HepG2 (cell line): ENCODE measurements around the gene PRR22. TPM values are rescaled to one million over a fixed set of nuclear protein-coding genes. Genes with fewer than 3 reads are reported as not detected.
A peak's percentile ranks its signal among the peaks of the same experiment; 100 is the strongest.

Experiments
- ATAC-seq: fragments of 200-7000 bp; cut with Tn5 transposase; 3 replicates; pipeline ENCODE4 v1.9.1; 2020; ENCODE audit warnings: mild to moderate bottlenecking, moderate library complexity
- BruUV-seq: library from RNA; stranded (reverse); fragments of 400-500 nt; replicated peaks from 2 replicates; lab custom pipeline; 2021; lab: Mats Ljungman, UMichigan
- CTCF ChIA-PET: fragments of 300-600 bp; formaldehyde crosslinking; extraction: SDS; loops from one replicate; lab custom pipeline; 2021; ENCODE audit warnings: low total read pairs, inconsistent platforms, low intra/inter-chr PET ratio; lab: Yijun Ruan, JAX
- POLR2A ChIA-PET: fragments of 350-600 bp; sonication (Branson Sonifier 250); formaldehyde crosslinking; loops from one replicate; lab custom pipeline; 2020; ENCODE audit warnings: antibody characterized with exemption, inconsistent platforms; lab: Yijun Ruan, JAX
- DNase-seq: peaks from one replicate; pipeline ENCODE4 v3.0.0-alpha.2; 2015; ENCODE audit warnings: low spot score
- FAIRE-seq: peaks from 3 replicates; lab custom pipeline; 2011; peaks lifted over from hg19 to GRCh38; lab: Jason Lieb, UNC
- H2AFZ ChIP-seq: one replicate; pipeline ENCODE4 v1.6.1; 2011; ENCODE audit warnings: low read length, inconsistent platforms
- H3K27ac ChIP-seq: fragments of 300-600 bp; 3 replicates; pipeline ENCODE4 v1.8.0; 2011; ENCODE audit warnings: mixed run types, mild to moderate bottlenecking, mixed read lengths, low read length, inconsistent platforms; ENCODE audit not compliant: insufficient read depth; ENCODE audit errors: extremely low read length
- H3K27me3 ChIP-seq, 2 experiments: fragments of 200-600 bp in 1 of 2; 2 replicates in 1 of 2; 3 replicates in 1 of 2; pipeline versions ENCODE4 v1.6.0 to v1.8.0; 2011; ENCODE audit warnings: low read length in 2 of 2, mild to moderate bottlenecking in 2 of 2, moderate library complexity in 2 of 2, inconsistent platforms in 1 of 2; ENCODE audit not compliant: insufficient read depth in 2 of 2, control insufficient read depth in 1 of 2
- H3K36me3 ChIP-seq, 2 experiments: fragments of 200-600 bp in 1 of 2; replicated peaks in 1 of 2; 2 replicates in 1 of 2; 3 replicates in 1 of 2; pipeline versions ENCODE4 v1.5.1 to v1.8.0; 2011; ENCODE audit warnings: low read length in 2 of 2, inconsistent platforms in 1 of 2; ENCODE audit not compliant: insufficient read depth in 2 of 2, control insufficient read depth in 1 of 2
- H3K4me1 ChIP-seq: 2 replicates; pipeline ENCODE4 v1.5.1; 2012; ENCODE audit warnings: low read length, inconsistent platforms; ENCODE audit not compliant: insufficient read depth
- H3K4me2 ChIP-seq: 2 replicates; pipeline ENCODE4 v1.6.0; 2011; ENCODE audit warnings: low read depth, low read length, inconsistent platforms
- H3K4me3 ChIP-seq, 3 experiments: fragments of 200-600 bp in 1 of 3; sonication (generic), shearing (Covaris generic) in 1 of 3; replicated peaks in 1 of 3; 2 replicates each; pipeline ENCODE4 v1.5.1; 2011 to 2016; ENCODE audit warnings: low read length in 3 of 3, inconsistent platforms in 2 of 3, low read depth in 2 of 3, mild to moderate bottlenecking in 2 of 3, control low read depth in 1 of 3, mixed read lengths in 1 of 3; ENCODE audit not compliant: insufficient read depth in 1 of 3
- H3K79me2 ChIP-seq: one replicate; pipeline ENCODE4 v1.6.1; 2011; ENCODE audit warnings: low read length, inconsistent platforms; ENCODE audit not compliant: insufficient read depth
- H3K9ac ChIP-seq: 2 replicates; pipeline ENCODE4 v1.6.0; 2011; ENCODE audit warnings: mild to moderate bottlenecking, low read depth, low read length, inconsistent platforms; ENCODE audit not compliant: insufficient read depth
- H3K9me3 ChIP-seq: 2 replicates; pipeline ENCODE4 v1.5.1; 2012; ENCODE audit warnings: mild to moderate bottlenecking, low read length
- H4K20me1 ChIP-seq: 2 replicates; pipeline ENCODE4 v1.6.0; 2011; ENCODE audit warnings: inconsistent platforms, mild to moderate bottlenecking, low read length, moderate library complexity; ENCODE audit not compliant: insufficient read depth
- EED ChIP-seq: sonication (generic); formaldehyde crosslinking; IDR thresholded peaks from 2 replicates; pipeline ENCODE4 v1.5.0; 2020; ENCODE audit warnings: mild to moderate bottlenecking, missing genetic modification reagents
- FOXA1 ChIP-seq, 2 experiments: fragments of 450-650 bp in 1 of 2; sonication (generic) in 1 of 2; formaldehyde crosslinking in 1 of 2; IDR thresholded peaks; 2 replicates each; pipeline versions ENCODE4 v1.4.0 to v1.6.1; 2016 to 2020; ENCODE audit warnings: missing genetic modification reagents in 1 of 2
- KLF12 ChIP-seq: sonication (generic); formaldehyde crosslinking; IDR thresholded peaks from 2 replicates; pipeline ENCODE4 v1.4.0; 2020; ENCODE audit warnings: missing genetic modification reagents, borderline replicate concordance
- MBNL3 ChIP-seq: fragments of 250-450 bp; sonication (Bioruptor Pico); conservative IDR thresholded peaks from 2 replicates; pipeline ENCODE4 v1.8.0; 2022; ENCODE audit warnings: mild to moderate bottlenecking, inconsistent platforms
- NBN ChIP-seq: fragments of 450-650 bp; conservative IDR thresholded peaks from 2 replicates; pipeline ENCODE4 v1.6.1; 2017
- POLR2A ChIP-seq, 2 experiments: IDR thresholded peaks; 2 replicates each; pipeline ENCODE4 v1.6.1; 2011; ENCODE audit warnings: low read depth in 2 of 2, low read length in 2 of 2, mild to moderate bottlenecking in 1 of 2, moderate library complexity in 1 of 2; ENCODE audit not compliant: insufficient read depth in 1 of 2
- RARA ChIP-seq: IDR thresholded peaks from 2 replicates; pipeline ENCODE4 v1.6.1; 2016; ENCODE audit warnings: missing genetic modification reagents, missing compliant biosample characterization
- YEATS4 ChIP-seq: sonication (generic); formaldehyde crosslinking; IDR thresholded peaks from 2 replicates; pipeline ENCODE4 v1.4.0; 2020; ENCODE audit warnings: missing genetic modification reagents, borderline replicate concordance
- ZBTB7B ChIP-seq: sonication (generic); formaldehyde crosslinking; IDR thresholded peaks from 2 replicates; pipeline ENCODE4 v1.4.0; 2020; ENCODE audit warnings: missing genetic modification reagents
- ZEB1 ChIP-seq: IDR thresholded peaks from 2 replicates; pipeline ENCODE4 v1.6.1; 2012; ENCODE audit warnings: mild to moderate bottlenecking, low read depth, inconsistent platforms; ENCODE audit not compliant: insufficient replicate concordance
- ZNF350 ChIP-seq: sonication (generic); formaldehyde crosslinking; IDR thresholded peaks from 2 replicates; pipeline ENCODE4 v1.4.0; 2020; ENCODE audit warnings: mild to moderate bottlenecking, low read depth, missing genetic modification reagents, borderline replicate concordance
- ZNF382 ChIP-seq: sonication (generic); formaldehyde crosslinking; IDR thresholded peaks from 2 replicates; pipeline ENCODE4 v1.5.0; 2020; ENCODE audit warnings: missing genetic modification reagents, mild to moderate bottlenecking, borderline replicate concordance
- ZNF7 ChIP-seq: IDR thresholded peaks from 2 replicates; pipeline ENCODE4 v1.6.1; 2016; ENCODE audit warnings: missing biosample characterization, missing genetic modification reagents
- ZNF768 ChIP-seq: sonication (generic); formaldehyde crosslinking; IDR thresholded peaks from 2 replicates; pipeline ENCODE4 v1.4.0; 2020; ENCODE audit warnings: missing genetic modification reagents
- ZNF790 ChIP-seq: sonication (generic); formaldehyde crosslinking; IDR thresholded peaks from 2 replicates; pipeline ENCODE4 v1.8.0; 2022; ENCODE audit warnings: missing genetic modification reagents, mild to moderate bottlenecking, borderline replicate concordance
- WGBS: methylation state at CpG from one replicate; pipeline ENCODE4 v1.1.6; 2017; ENCODE audit warnings: low lambda C conversion rate; 5-methylcytosine and 5-hydroxymethylcytosine counted together
- in situ Hi-C: cut with HindIII; loops from 2 replicates; pipeline ENCODE4 v1.10.0; 2017; ENCODE audit warnings: low pct_unique_long_range_greater_than_20kb; ENCODE audit not compliant: extremely low pct_ligation_motif_present
- intact Hi-C: fragments of 100-400 bp; cut with micrococcal nuclease; formaldehyde crosslinking; loops from one replicate; pipeline ENCODE4 v1.10.0; 2022; ENCODE audit not compliant: unreplicated experiment
- polyA plus RNA-seq, 8 experiments: library from polyadenylated mRNA; depleted of rRNA in 3 of 8; stranded (reverse) in 7 of 8; unstranded in 1 of 8; fragments of >200 nt; fragmentation: Illumina TruSeq in 4 of 8; extraction: Trizol in 4 of 8; gene quantifications; 2 replicates each; pipeline versions ENCODE4 v1.2.1 to v1.2.3, GENCODE V29; 2011 to 2016; ENCODE audit warnings: low read depth in 4 of 8, missing spikeins in 1 of 8, mixed read lengths in 1 of 8; ENCODE audit not compliant: insufficient read depth in 1 of 8
- total RNA-seq, 5 experiments: library from RNA; depleted of rRNA; stranded (reverse); fragments of >200 nt; fragmentation: Illumina TruSeq; extraction: Trizol; gene quantifications; 2 replicates each; pipeline ENCODE4 v1.2.3, GENCODE V29; 2016; ENCODE audit warnings: low read depth in 1 of 5
- TF ChIP-seq, protein P1 (sequence below): sonication (generic); formaldehyde crosslinking; IDR thresholded peaks from 2 replicates; pipeline ENCODE4 v1.5.0; 2020; ENCODE audit warnings: missing genetic modification reagents
- TF ChIP-seq, protein P2 (sequence below): sonication (generic); formaldehyde crosslinking; IDR thresholded peaks from 2 replicates; pipeline ENCODE4 v1.4.0; 2020; ENCODE audit warnings: missing genetic modification reagents, borderline replicate concordance

The PRR22 gene
- total and polyA plus RNA-seq, 2 of the 13 experiments (the other 11 are each of a cell fraction or from before 2014, with no cell fraction given), result 0.84 to 2.3 TPM

DNA sequence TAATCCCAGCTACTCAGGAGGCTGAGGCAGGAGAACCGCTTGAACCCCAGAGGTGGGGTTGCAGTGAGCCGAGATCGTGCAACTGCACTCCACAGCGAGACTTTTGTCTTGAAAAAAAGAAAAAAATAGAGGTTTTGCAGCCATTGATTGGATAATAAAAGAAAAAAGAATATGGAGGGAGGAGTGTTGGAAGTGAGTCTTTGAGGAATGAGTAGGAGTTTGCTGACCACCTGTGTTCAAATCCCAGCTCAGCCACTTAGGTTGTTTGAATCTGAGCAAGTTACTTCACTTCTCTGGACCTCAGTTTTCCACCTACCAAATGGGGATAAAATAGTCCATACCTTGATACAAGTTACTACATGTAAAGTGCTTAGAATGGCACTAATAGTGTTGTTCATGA lies 26.6 kb upstream of the PRR22 start:
- no peak for DNase-seq
- ChIA-PET POLR2A (no interaction called here), CTCF (no interaction called here)
- no peaks in the 10 kb centered on the region for H3K27me3 ChIP-seq
- no peak overlapping the region for H3K27ac ChIP-seq
- H3K36me3 ChIP-seq, result no peaks in the 10 kb centered on the region
- no peaks in the 10 kb centered on the region for H3K79me2 ChIP-seq
- no peak overlapping the region for H2AFZ ChIP-seq
- TF ChIP-seq YEATS4 (CRISPR knock-in tag), result no peak
- H3K4me1 ChIP-seq, result peaks cover 18% of the 10 kb centered on the region
- intact Hi-C loops (no loop called here), in situ Hi-C loops (no loop called here)
- no peaks in the 10 kb centered on the region for H4K20me1 ChIP-seq
- no peak for FAIRE-seq
- no TSS peak for BruUV-seq
- H3K9me3 ChIP-seq, result no peaks in the 10 kb centered on the region
- H3K9ac ChIP-seq, result no peak overlapping the region
- H3K4me3 ChIP-seq, result no peak overlapping the region
- 92% methylated on average over 4 of the region's 4 CpGs for WGBS
- ATAC-seq, result no peak
- H3K4me2 ChIP-seq, result no peak overlapping the region

DNA sequence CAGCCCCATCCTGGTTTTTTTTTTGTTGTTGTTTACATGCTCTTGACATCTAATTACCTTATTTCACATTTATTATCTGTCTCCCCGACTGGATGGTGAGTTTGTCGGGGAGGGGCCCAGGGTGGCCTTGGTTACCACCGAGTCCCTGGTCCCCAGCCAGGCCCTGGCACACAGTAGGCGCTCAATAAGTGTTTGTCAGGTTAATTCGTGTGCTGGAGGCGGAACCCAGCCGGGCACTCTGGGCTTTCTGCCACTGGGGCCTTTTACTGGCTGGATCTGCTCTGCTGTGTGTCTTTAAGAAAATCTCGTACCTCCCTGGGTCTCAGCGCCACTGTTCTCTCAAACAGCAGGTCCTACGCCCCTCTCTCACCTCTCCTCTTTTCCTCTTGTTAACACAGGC lies 24.9 kb upstream of the PRR22 start:
- DNase-seq (no peak), FAIRE-seq (no peak), ATAC-seq (no peak)
- intact Hi-C loops (loop anchor here (10.0 kb wide), 1 partner anchor 215 kb away; no protein-coding TSS in a partner anchor), in situ Hi-C loops (loop anchor here (5.0 kb wide), 1 partner anchor 83 kb away; no protein-coding TSS in a partner anchor)
- no peaks in the 10 kb centered on the region for H3K9me3 ChIP-seq
- no TSS peak for BruUV-seq
- H3K79me2 ChIP-seq, result no peaks in the 10 kb centered on the region
- TF ChIP-seq FOXA1 (IDR thresholded peaks at IDR 0.05) (no peak), FOXA1 (CRISPR knock-in tag; IDR thresholded peaks at IDR 0.05) (no peak), MBNL3 (CRISPR knock-in tag) (no peak), NBN (no peak), ZNF382 (CRISPR knock-in tag) (no peak), POLR2A (IDR thresholded peaks at IDR 0.05; ENCODE audit: insufficient read depth in 1 of 2, low read depth in 2 of 2, low read length in 2 of 2) (no peak), ZNF768 (CRISPR knock-in tag) (peak; percentile 62), ZEB1 (no peak), ZBTB7B (CRISPR knock-in tag) (no peak), EED (CRISPR knock-in tag) (no peak), ZNF7 (CRISPR knock-in tag) (no peak), ZNF790 (CRISPR knock-in tag) (no peak), ZNF350 (CRISPR knock-in tag) (0 out of 2 replicates have a peak, but pooled peaks have one; percentile 8), RARA (CRISPR knock-in tag) (no peak), KLF12 (CRISPR knock-in tag) (no peak)
- TF ChIP-seq, protein P1, sequence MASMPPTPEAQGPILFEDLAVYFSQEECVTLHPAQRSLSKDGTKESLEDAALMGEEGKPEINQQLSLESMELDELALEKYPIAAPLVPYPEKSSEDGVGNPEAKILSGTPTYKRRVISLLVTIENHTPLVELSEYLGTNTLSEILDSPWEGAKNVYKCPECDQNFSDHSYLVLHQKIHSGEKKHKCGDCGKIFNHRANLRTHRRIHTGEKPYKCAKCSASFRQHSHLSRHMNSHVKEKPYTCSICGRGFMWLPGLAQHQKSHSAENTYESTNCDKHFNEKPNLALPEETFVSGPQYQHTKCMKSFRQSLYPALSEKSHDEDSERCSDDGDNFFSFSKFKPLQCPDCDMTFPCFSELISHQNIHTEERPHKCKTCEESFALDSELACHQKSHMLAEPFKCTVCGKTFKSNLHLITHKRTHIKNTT (CRISPR knock-in tag), result no peak
- TF ChIP-seq, protein P2, sequence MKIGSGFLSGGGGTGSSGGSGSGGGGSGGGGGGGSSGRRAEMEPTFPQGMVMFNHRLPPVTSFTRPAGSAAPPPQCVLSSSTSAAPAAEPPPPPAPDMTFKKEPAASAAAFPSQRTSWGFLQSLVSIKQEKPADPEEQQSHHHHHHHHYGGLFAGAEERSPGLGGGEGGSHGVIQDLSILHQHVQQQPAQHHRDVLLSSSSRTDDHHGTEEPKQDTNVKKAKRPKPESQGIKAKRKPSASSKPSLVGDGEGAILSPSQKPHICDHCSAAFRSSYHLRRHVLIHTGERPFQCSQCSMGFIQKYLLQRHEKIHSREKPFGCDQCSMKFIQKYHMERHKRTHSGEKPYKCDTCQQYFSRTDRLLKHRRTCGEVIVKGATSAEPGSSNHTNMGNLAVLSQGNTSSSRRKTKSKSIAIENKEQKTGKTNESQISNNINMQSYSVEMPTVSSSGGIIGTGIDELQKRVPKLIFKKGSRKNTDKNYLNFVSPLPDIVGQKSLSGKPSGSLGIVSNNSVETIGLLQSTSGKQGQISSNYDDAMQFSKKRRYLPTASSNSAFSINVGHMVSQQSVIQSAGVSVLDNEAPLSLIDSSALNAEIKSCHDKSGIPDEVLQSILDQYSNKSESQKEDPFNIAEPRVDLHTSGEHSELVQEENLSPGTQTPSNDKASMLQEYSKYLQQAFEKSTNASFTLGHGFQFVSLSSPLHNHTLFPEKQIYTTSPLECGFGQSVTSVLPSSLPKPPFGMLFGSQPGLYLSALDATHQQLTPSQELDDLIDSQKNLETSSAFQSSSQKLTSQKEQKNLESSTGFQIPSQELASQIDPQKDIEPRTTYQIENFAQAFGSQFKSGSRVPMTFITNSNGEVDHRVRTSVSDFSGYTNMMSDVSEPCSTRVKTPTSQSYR (CRISPR knock-in tag), result no peak
- no peaks in the 10 kb centered on the region for H3K36me3 ChIP-seq
- no peak overlapping the region for H3K4me3 ChIP-seq
- ChIA-PET CTCF (no interaction called here), POLR2A (interaction anchor here (0.6 to 2.6 kb wide), 7 partner anchors 9 to 95 kb away, joined by 3 to 15 read pairs (median 4); partner anchors contain the start of genes DUS3L, NDUFA11 and VMAC)
- no peak overlapping the region for H2AFZ ChIP-seq
- H3K27me3 ChIP-seq, result no peaks in the 10 kb centered on the region
- H4K20me1 ChIP-seq, result no peaks in the 10 kb centered on the region
- WGBS, result 86% methylated on average over 10 of the region's 10 CpGs
- no peak overlapping the region for H3K27ac ChIP-seq
- H3K4me2 ChIP-seq, result no peak overlapping the region
- H3K4me1 ChIP-seq, result peaks cover 24% of the 10 kb centered on the region
- H3K9ac ChIP-seq, result no peak overlapping the region
